Endothelial cell of umbilical vein (primary cell): Measurements from ENCODE around the gene FAM180B.

Source experiments
- EZH2 ChIP-seq: IDR thresholded peaks from 2 replicates; pipeline ENCODE4 v1.6.1; 2012; ENCODE audit warnings: borderline replicate concordance, low read depth, mild to moderate bottlenecking, moderate library complexity, low read length, inconsistent platforms; ENCODE audit not compliant: severe bottlenecking
- FOS ChIP-seq: IDR thresholded peaks from 2 replicates; pipeline ENCODE4 v1.6.1; 2011; ENCODE audit warnings: mild to moderate bottlenecking, low read length, moderate library complexity, borderline replicate concordance; ENCODE audit not compliant: insufficient read depth
- GATA2 ChIP-seq: IDR thresholded peaks from 2 replicates; pipeline ENCODE4 v1.7.0; 2011; ENCODE audit warnings: low read depth, mild to moderate bottlenecking, moderate library complexity, mixed read lengths, low read length; ENCODE audit not compliant: insufficient read length, insufficient read depth
- MAX ChIP-seq: IDR thresholded peaks from 2 replicates; pipeline ENCODE4 v1.6.1; 2011; ENCODE audit not compliant: insufficient read depth, insufficient read length
- MYC ChIP-seq: IDR thresholded peaks from one replicate; pipeline ENCODE4 v1.6.1; 2011; ENCODE audit warnings: mild to moderate bottlenecking, low read depth, low read length
- POLR2A ChIP-seq: IDR thresholded peaks from 2 replicates; pipeline ENCODE4 v1.6.1; 2012; ENCODE audit warnings: low read depth, mild to moderate bottlenecking, control low read depth, low read length
- POLR2AphosphoS5 ChIP-seq: IDR thresholded peaks from 2 replicates; pipeline ENCODE4 v1.6.1; 2012; ENCODE audit warnings: low read depth, mild to moderate bottlenecking, control low read depth, low read length, moderate library complexity; ENCODE audit not compliant: insufficient read depth
- TF ChIP-seq, protein P1 (sequence below), 2 donors: IDR thresholded peaks; 1 replicate in 1 of 2; 2 replicates in 1 of 2; pipeline ENCODE4 v1.5.1; 2011; ENCODE audit warnings: low read length in 2 of 2, mild to moderate bottlenecking in 2 of 2, moderate library complexity in 2 of 2, control low read depth in 1 of 2, inconsistent platforms in 1 of 2, low read depth in 1 of 2; ENCODE audit not compliant: insufficient read depth in 1 of 2; ENCODE audit errors: extremely low read depth in 1 of 2

- TF ChIP-seq POLR2AphosphoS5: no peak
- TF ChIP-seq, protein P1, sequence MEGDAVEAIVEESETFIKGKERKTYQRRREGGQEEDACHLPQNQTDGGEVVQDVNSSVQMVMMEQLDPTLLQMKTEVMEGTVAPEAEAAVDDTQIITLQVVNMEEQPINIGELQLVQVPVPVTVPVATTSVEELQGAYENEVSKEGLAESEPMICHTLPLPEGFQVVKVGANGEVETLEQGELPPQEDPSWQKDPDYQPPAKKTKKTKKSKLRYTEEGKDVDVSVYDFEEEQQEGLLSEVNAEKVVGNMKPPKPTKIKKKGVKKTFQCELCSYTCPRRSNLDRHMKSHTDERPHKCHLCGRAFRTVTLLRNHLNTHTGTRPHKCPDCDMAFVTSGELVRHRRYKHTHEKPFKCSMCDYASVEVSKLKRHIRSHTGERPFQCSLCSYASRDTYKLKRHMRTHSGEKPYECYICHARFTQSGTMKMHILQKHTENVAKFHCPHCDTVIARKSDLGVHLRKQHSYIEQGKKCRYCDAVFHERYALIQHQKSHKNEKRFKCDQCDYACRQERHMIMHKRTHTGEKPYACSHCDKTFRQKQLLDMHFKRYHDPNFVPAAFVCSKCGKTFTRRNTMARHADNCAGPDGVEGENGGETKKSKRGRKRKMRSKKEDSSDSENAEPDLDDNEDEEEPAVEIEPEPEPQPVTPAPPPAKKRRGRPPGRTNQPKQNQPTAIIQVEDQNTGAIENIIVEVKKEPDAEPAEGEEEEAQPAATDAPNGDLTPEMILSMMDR (IDR thresholded peaks at IDR 0.05; ENCODE audit: extremely low read depth in 1 of 2, insufficient read depth in 1 of 2, low read depth in 1 of 2, low read length in 2 of 2): peak; percentile 45 to 67
- no peak for TF ChIP-seq POLR2A
- TF ChIP-seq EZH2: no peak
- TF ChIP-seq MYC: no peak
- TF ChIP-seq FOS: no peak
- no peak for TF ChIP-seq MAX
- TF ChIP-seq GATA2: no peak
Observed at GRCh38 chr11:47616726-47617416, 30.4 kb downstream of the FAM180B start.
